Sigmoid colon (tissue), 7 donors: ENCODE data around the gene RASGRP2. TPM values are rescaled to one million over a fixed set of nuclear protein-coding genes. Genes with fewer than 3 reads are reported as not detected.

ENCODE experiments used
- DNase-seq: peaks from one replicate; pipeline ENCODE4 v3.0.0-alpha.2; 2019
- H3K27ac ChIP-seq, 4 donors: fragments of 200-600 bp; sonication (generic); one replicate each; pipeline ENCODE4 v1.5.1; 2016 to 2019; ENCODE audit warnings: mild to moderate bottlenecking in 1 of 4
- H3K27me3 ChIP-seq, 3 donors: fragments of 200-600 bp; sonication (generic); one replicate each; pipeline ENCODE4 v1.5.1; 2019; ENCODE audit warnings: mild to moderate bottlenecking in 1 of 3
- H3K36me3 ChIP-seq, 4 donors: fragments of 200-600 bp; sonication (generic); one replicate each; pipeline ENCODE4 v1.5.1; 2016 to 2019
- H3K4me1 ChIP-seq, 4 donors: fragments of 200-600 bp; sonication (generic); one replicate each; pipeline ENCODE4 v1.5.1; 2017 to 2019
- H3K4me3 ChIP-seq, 4 donors: fragments of 200-600 bp; sonication (generic); one replicate each; pipeline ENCODE4 v1.5.1; 2017 to 2019; ENCODE audit warnings: mild to moderate bottlenecking in 2 of 4, moderate library complexity in 1 of 4
- H3K9me3 ChIP-seq, 4 donors: fragments of 200-600 bp in 3 of 4; sonication (generic) in 3 of 4; one replicate each; pipeline versions ENCODE4 v1.5.1 to v1.6.1; 2013 to 2019
- CTCF ChIP-seq, 4 experiments: fragments of 450-650 bp in 3 of 4; fragments of 200-600 bp in 1 of 4; IDR thresholded peaks; one replicate each; pipeline ENCODE4 v1.5.1; 2016 to 2019; ENCODE audit warnings: antibody characterized with exemption in 4 of 4, mild to moderate bottlenecking in 3 of 4, moderate library complexity in 2 of 4
- EP300 ChIP-seq, 4 donors: sonication (generic); formaldehyde crosslinking; IDR thresholded peaks; one replicate each; pipeline ENCODE4 v1.6.1; 2017; ENCODE audit warnings: antibody characterized with exemption in 4 of 4
- POLR2A ChIP-seq, 2 donors: fragments of 450-650 bp; IDR thresholded peaks; one replicate each; pipeline ENCODE4 v1.6.1; 2016; ENCODE audit warnings: antibody characterized with exemption in 2 of 2, mild to moderate bottlenecking in 2 of 2, moderate library complexity in 2 of 2
- POLR2AphosphoS5 ChIP-seq, 4 donors: sonication (generic); formaldehyde crosslinking; IDR thresholded peaks; one replicate each; pipeline ENCODE4 v1.6.1; 2017; ENCODE audit warnings: antibody characterized with exemption in 4 of 4
- WGBS, 2 donors: extraction: QIAGEN DNeasy Blood & Tissue Kit; methylation state at CpG; one replicate each; pipeline ENCODE4 v1.1.7; 2013; 5-methylcytosine and 5-hydroxymethylcytosine counted together
- intact Hi-C: fragments of 100-400 bp; cut with DNase I; formaldehyde crosslinking; loops from one replicate; pipeline ENCODE4 v1.15.1; 2023
- polyA plus RNA-seq, 3 donors: library from polyadenylated mRNA; stranded (reverse); fragments of 200-250 nt; gene quantifications; one replicate each; pipeline ENCODE4 v1.2.3, GENCODE V29; 2013
- total RNA-seq, 4 donors: library from RNA; depleted of rRNA; stranded (reverse); fragments of >200 nt; gene quantifications; one replicate each; pipeline ENCODE4 v1.1.0, GENCODE V29; 2016
- donor health status: healthy with polysubstance abuse.
- donor health status: Bipolar disorder and iron deficiency.
- donor health status: healthy.

Gene RASGRP2
- total and polyA plus RNA-seq, 7 donors: 2.1 to 101 (median 27.2) TPM

GRCh38 chr11:64694026-64694755 is 49.8 kb downstream of the RASGRP2 start:
- WGBS, 2 donors: 43 to 74% methylated on average over 4 of the region's 4 CpGs
- H3K27me3 ChIP-seq: peaks cover 0 to 26% (median 14%) of the 10 kb centered on the region in 3 donors
- no peak overlapping the region for H3K4me3 ChIP-seq
- H3K4me1 ChIP-seq: peaks cover 0 to under 1% (median under 1%) of the 10 kb centered on the region in 4 donors
- H3K27ac ChIP-seq: no peak overlapping the region
- intact Hi-C loops: no loop called here
- TF ChIP-seq EP300 (IDR thresholded peaks at IDR 0.05) (no peak), POLR2A (IDR thresholded peaks at IDR 0.05) (no peak), CTCF (IDR thresholded peaks at IDR 0.05) (no peak), POLR2AphosphoS5 (IDR thresholded peaks at IDR 0.05) (no peak)
- no peaks in the 10 kb centered on the region for H3K9me3 ChIP-seq
- no peak for DNase-seq
- no peaks in the 10 kb centered on the region for H3K36me3 ChIP-seq

GRCh38 chr11:64692764-64693331 is 51.1 kb downstream of the RASGRP2 start:
- no peaks in the 10 kb centered on the region for H3K9me3 ChIP-seq
- no peak for TF ChIP-seq POLR2A (IDR thresholded peaks at IDR 0.05)
- TF ChIP-seq CTCF (IDR thresholded peaks at IDR 0.05): no peak
- peaks cover 0 to 26% (median 14%) of the 10 kb centered on the region in 3 donors for H3K27me3 ChIP-seq
- intact Hi-C loops: no loop called here
- DNase-seq: no peak
- no peaks in the 10 kb centered on the region for H3K36me3 ChIP-seq
- H3K27ac ChIP-seq: no peak overlapping the region
- 19 to 35% methylated on average over 13 of the region's 13 CpGs for WGBS, 2 donors
- H3K4me1 ChIP-seq: peaks cover 0 to 13% (median 11%) of the 10 kb centered on the region in 4 donors
- no peak overlapping the region for H3K4me3 ChIP-seq

- Histone ChIP-seq H3K27me3 (peaks cover 0 to 26% (median 14%) of the 10 kb centered on the region in 3 donors), H3K27ac (no peak overlapping the region), H3K4me3 (no peak overlapping the region), H3K9me3 (no peaks in the 10 kb centered on the region), H3K36me3 (no peaks in the 10 kb centered on the region), H3K4me1 (peaks cover 0 to 24% (median 20%) of the 10 kb centered on the region in 4 donors)
- 92 to 99% methylated on average over 1 of the region's 1 CpG for WGBS, 2 donors
- intact Hi-C loops: no loop called here
- no peak for DNase-seq
- TF ChIP-seq POLR2A (IDR thresholded peaks at IDR 0.05) (no peak), POLR2AphosphoS5 (IDR thresholded peaks at IDR 0.05) (no peak), CTCF (IDR thresholded peaks at IDR 0.05) (no peak)
Observed at GRCh38 chr11:64691543-64691942, 52.4 kb downstream of the RASGRP2 start.

- intact Hi-C loops: no loop called here
- Histone ChIP-seq H3K27me3 (peaks cover 0 to 25% (median 13%) of the 10 kb centered on the region in 3 donors), H3K36me3 (no peaks in the 10 kb centered on the region), H3K4me3 (no peak overlapping the region), H3K27ac (no peak overlapping the region), H3K4me1 (peaks cover 0 to 24% (median 20%) of the 10 kb centered on the region in 4 donors), H3K9me3 (no peaks in the 10 kb centered on the region)
- WGBS, 2 donors: 76 to 85% methylated on average over 8 of the region's 8 CpGs
- DNase-seq: no peak
- TF ChIP-seq EP300 (IDR thresholded peaks at IDR 0.05) (no peak), POLR2A (IDR thresholded peaks at IDR 0.05) (no peak), CTCF (IDR thresholded peaks at IDR 0.05) (no peak), POLR2AphosphoS5 (IDR thresholded peaks at IDR 0.05) (no peak)
Observed at GRCh38 chr11:64690235-64690634, 53.7 kb downstream of the RASGRP2 start.
